ENCODE results near the gene FAXC.
A peak's percentile ranks its signal among the peaks of the same experiment; 100 is the strongest.

FAXC gene

GRCh38 chr6:99349171-99350141, at the start of gene FAXC:
FAXC (minus strand) TSS chr6:99349674; CDS start chr6:99349372, 302 bp downstream.
- no peak for DNase-seq (ENCODE audit: low read depth in 2 of 2)

- no peak for DNase-seq (ENCODE audit: low read depth in 2 of 2)
Measured at GRCh38 chr6:99397287-99397686, 47.8 kb upstream of the FAXC start.

GRCh38 chr6:99393698-99394531, 44.4 kb upstream of the FAXC start, which contains the start of gene COQ3:
COQ3 (minus strand) TSS chr6:99394195; CDS start chr6:99394179, 16 bp downstream.
- DNase-seq (ENCODE audit: low read depth in 2 of 2): peak; percentile 55 to 63

- no peak for DNase-seq (ENCODE audit: low read depth in 2 of 2)
Measured at GRCh38 chr6:99393366-99393697, 43.9 kb upstream of the FAXC start.

- DNase-seq (ENCODE audit: low read depth in 2 of 2): no peak
Measured at GRCh38 chr6:99390896-99391295, 41.4 kb upstream of the FAXC start.

GRCh38 chr6:99384507-99384906, 35.0 kb upstream of the FAXC start:
- no peak for DNase-seq (ENCODE audit: low read depth in 2 of 2)

GRCh38 chr6:99378636-99379035, 29.2 kb upstream of the FAXC start:
- DNase-seq (ENCODE audit: low read depth in 2 of 2): no peak

GRCh38 chr6:99369533-99369932, 20.1 kb upstream of the FAXC start:
- DNase-seq (ENCODE audit: low read depth in 2 of 2): no peak

- no peak for DNase-seq (ENCODE audit: low read depth in 2 of 2)
Measured at GRCh38 chr6:99366852-99367251, 17.4 kb upstream of the FAXC start.

- no peak for DNase-seq (ENCODE audit: low read depth in 2 of 2)
Measured at GRCh38 chr6:99364026-99364425, 14.6 kb upstream of the FAXC start.

- DNase-seq (ENCODE audit: low read depth in 2 of 2): no peak
Measured at GRCh38 chr6:99362678-99363268, 13.3 kb upstream of the FAXC start.

GRCh38 chr6:99359800-99360199, 10.3 kb upstream of the FAXC start:
- DNase-seq (ENCODE audit: low read depth in 2 of 2): no peak

GRCh38 chr6:99356641-99357040, 7.2 kb upstream of the FAXC start:
- no peak for DNase-seq (ENCODE audit: low read depth in 2 of 2)

- no peak for DNase-seq (ENCODE audit: low read depth in 2 of 2)
Measured at GRCh38 chr6:99354983-99355382, 5.5 kb upstream of the FAXC start.

GRCh38 chr6:99353126-99353525, 3.7 kb upstream of the FAXC start:
- no peak for DNase-seq (ENCODE audit: low read depth in 2 of 2)

GRCh38 chr6:99350573-99350972, 1.1 kb upstream of the FAXC start:
- DNase-seq (ENCODE audit: low read depth in 2 of 2): no peak

- DNase-seq (ENCODE audit: low read depth in 2 of 2): no peak
Measured at GRCh38 chr6:99348288-99349170, 945 bp downstream of the FAXC start.

GRCh38 chr6:99347804-99348203, 1.7 kb downstream of the FAXC start:
- DNase-seq (ENCODE audit: low read depth in 2 of 2): no peak

GRCh38 chr6:99346595-99346994, 2.9 kb downstream of the FAXC start:
- no peak for DNase-seq (ENCODE audit: low read depth in 2 of 2)

- DNase-seq (ENCODE audit: low read depth in 2 of 2): no peak
Measured at GRCh38 chr6:99345164-99345563, 4.3 kb downstream of the FAXC start.

- DNase-seq (ENCODE audit: low read depth in 2 of 2): peak in 1 of 2 experiments; percentile 26
Measured at GRCh38 chr6:99344289-99344688, 5.2 kb downstream of the FAXC start.
